ENCODE results near the gene SF3A2.

DNA sequence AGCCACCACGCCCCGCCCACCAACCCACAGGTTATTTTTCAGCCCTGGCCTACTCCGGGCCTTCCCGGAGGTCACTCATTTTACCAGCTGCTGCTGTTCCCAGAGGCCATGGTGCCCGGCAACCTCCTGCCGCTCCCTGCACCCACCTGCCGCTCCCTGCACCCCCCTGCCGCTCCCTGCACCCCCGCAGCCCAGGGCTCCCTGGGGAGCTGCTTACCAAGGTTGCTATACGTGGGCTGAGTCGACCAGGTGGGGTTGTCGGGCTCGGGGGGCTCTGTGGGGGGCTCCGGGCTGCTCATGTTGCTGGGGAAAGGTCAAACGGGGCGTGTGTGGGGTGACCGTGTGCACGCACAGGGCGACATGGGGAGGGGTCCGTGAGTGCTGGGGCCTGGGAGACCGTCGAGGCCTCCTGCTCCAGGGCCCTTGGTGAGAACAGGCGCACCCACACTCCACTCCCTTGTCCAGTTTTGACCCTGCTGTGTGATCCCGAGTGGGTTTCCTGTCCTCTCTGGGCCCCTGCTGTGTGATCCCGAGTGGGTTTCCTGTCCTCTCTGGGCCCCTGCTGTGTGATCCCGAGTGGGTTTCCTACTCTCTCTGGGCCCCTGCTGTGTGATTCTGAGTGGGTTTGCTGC is 44.1 kb downstream of the SF3A2 start:
- TF ChIP-seq, protein P1, sequence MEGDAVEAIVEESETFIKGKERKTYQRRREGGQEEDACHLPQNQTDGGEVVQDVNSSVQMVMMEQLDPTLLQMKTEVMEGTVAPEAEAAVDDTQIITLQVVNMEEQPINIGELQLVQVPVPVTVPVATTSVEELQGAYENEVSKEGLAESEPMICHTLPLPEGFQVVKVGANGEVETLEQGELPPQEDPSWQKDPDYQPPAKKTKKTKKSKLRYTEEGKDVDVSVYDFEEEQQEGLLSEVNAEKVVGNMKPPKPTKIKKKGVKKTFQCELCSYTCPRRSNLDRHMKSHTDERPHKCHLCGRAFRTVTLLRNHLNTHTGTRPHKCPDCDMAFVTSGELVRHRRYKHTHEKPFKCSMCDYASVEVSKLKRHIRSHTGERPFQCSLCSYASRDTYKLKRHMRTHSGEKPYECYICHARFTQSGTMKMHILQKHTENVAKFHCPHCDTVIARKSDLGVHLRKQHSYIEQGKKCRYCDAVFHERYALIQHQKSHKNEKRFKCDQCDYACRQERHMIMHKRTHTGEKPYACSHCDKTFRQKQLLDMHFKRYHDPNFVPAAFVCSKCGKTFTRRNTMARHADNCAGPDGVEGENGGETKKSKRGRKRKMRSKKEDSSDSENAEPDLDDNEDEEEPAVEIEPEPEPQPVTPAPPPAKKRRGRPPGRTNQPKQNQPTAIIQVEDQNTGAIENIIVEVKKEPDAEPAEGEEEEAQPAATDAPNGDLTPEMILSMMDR (IDR thresholded peaks at IDR 0.05; ENCODE audit: low read depth, low read length, missing input control) = no peak
- no peak for TF ChIP-seq TAF1 (conservative IDR thresholded peaks at IDR 0.05)
- TF ChIP-seq, protein P2, sequence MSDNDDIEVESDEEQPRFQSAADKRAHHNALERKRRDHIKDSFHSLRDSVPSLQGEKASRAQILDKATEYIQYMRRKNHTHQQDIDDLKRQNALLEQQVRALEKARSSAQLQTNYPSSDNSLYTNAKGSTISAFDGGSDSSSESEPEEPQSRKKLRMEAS (IDR thresholded peaks at IDR 0.05) = no peak
- no peak for TF ChIP-seq GABPA (IDR thresholded peaks at IDR 0.05 in 1 of 2, conservative IDR thresholded peaks at IDR 0.05 in 1 of 2)
- no peak for TF ChIP-seq RXRA (IDR thresholded peaks at IDR 0.05)
- TF ChIP-seq, protein P3, sequence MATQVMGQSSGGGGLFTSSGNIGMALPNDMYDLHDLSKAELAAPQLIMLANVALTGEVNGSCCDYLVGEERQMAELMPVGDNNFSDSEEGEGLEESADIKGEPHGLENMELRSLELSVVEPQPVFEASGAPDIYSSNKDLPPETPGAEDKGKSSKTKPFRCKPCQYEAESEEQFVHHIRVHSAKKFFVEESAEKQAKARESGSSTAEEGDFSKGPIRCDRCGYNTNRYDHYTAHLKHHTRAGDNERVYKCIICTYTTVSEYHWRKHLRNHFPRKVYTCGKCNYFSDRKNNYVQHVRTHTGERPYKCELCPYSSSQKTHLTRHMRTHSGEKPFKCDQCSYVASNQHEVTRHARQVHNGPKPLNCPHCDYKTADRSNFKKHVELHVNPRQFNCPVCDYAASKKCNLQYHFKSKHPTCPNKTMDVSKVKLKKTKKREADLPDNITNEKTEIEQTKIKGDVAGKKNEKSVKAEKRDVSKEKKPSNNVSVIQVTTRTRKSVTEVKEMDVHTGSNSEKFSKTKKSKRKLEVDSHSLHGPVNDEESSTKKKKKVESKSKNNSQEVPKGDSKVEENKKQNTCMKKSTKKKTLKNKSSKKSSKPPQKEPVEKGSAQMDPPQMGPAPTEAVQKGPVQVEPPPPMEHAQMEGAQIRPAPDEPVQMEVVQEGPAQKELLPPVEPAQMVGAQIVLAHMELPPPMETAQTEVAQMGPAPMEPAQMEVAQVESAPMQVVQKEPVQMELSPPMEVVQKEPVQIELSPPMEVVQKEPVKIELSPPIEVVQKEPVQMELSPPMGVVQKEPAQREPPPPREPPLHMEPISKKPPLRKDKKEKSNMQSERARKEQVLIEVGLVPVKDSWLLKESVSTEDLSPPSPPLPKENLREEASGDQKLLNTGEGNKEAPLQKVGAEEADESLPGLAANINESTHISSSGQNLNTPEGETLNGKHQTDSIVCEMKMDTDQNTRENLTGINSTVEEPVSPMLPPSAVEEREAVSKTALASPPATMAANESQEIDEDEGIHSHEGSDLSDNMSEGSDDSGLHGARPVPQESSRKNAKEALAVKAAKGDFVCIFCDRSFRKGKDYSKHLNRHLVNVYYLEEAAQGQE (IDR thresholded peaks at IDR 0.05) = no peak
- TF ChIP-seq FOXA1 (IDR thresholded peaks at IDR 0.05) = no peak
- TF ChIP-seq, protein P4, sequence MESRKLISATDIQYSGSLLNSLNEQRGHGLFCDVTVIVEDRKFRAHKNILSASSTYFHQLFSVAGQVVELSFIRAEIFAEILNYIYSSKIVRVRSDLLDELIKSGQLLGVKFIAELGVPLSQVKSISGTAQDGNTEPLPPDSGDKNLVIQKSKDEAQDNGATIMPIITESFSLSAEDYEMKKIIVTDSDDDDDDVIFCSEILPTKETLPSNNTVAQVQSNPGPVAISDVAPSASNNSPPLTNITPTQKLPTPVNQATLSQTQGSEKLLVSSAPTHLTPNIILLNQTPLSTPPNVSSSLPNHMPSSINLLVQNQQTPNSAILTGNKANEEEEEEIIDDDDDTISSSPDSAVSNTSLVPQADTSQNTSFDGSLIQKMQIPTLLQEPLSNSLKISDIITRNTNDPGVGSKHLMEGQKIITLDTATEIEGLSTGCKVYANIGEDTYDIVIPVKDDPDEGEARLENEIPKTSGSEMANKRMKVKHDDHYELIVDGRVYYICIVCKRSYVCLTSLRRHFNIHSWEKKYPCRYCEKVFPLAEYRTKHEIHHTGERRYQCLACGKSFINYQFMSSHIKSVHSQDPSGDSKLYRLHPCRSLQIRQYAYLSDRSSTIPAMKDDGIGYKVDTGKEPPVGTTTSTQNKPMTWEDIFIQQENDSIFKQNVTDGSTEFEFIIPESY (IDR thresholded peaks at IDR 0.05) = no peak
- TF ChIP-seq SP1 (IDR thresholded peaks at IDR 0.05) = no peak
- no peak for TF ChIP-seq JUND (IDR thresholded peaks at IDR 0.05)
- TF ChIP-seq YY1 (IDR thresholded peaks at IDR 0.05) = no peak
- no peak for TF ChIP-seq RAD21 (IDR thresholded peaks at IDR 0.05)
- no peak for TF ChIP-seq EGR1 (IDR thresholded peaks at IDR 0.05; ENCODE audit: low read depth in 2 of 2)
- no peak for TF ChIP-seq HNF4G (IDR thresholded peaks at IDR 0.05)
